WTC11 (cell line): ENCODE results near the gene NKAIN2. TPM values are rescaled to one million over a fixed set of nuclear protein-coding genes. Genes with fewer than 3 reads are reported as not detected.

Experiments
- ATAC-seq: fragments of 200-7000 bp; cut with Tn5 transposase; 2 replicates; pipeline ENCODE4 v1.10.0; 2021; ENCODE audit warnings: mild to moderate bottlenecking, moderate library complexity
- CTCF ChIA-PET: fragments of 300-600 bp; sonication (Branson Sonifier 250); formaldehyde crosslinking; loops from one replicate; lab custom pipeline; 2021; ENCODE audit warnings: antibody characterized with exemption; lab: Charles Lee
- POLR2A ChIA-PET: fragments of 350-600 bp; sonication (Branson Sonifier 250); formaldehyde crosslinking; loops from one replicate; lab custom pipeline; 2021; ENCODE audit warnings: antibody characterized with exemption; lab: Charles Lee
- DNase-seq: peaks from one replicate; pipeline ENCODE4 v3.0.0; 2021; ENCODE audit warnings: low spot score
- H3K27ac Mint-ChIP-seq: 2 replicates; pipeline ENCODE4 v1.8.0; 2021; ENCODE audit warnings: mixed read lengths
- H3K27me3 Mint-ChIP-seq: 2 replicates; pipeline ENCODE4 v1.8.0; 2021; ENCODE audit warnings: low read depth, mild to moderate bottlenecking, moderate library complexity, mixed read lengths
- H3K36me3 Mint-ChIP-seq: 2 replicates; pipeline ENCODE4 v1.8.0; 2021; ENCODE audit warnings: mixed read lengths
- H3K4me1 Mint-ChIP-seq: 2 replicates; pipeline ENCODE4 v1.8.0; 2022; ENCODE audit warnings: mixed read lengths
- H3K4me3 Mint-ChIP-seq: 2 replicates; pipeline ENCODE4 v1.8.0; 2021; ENCODE audit warnings: mild to moderate bottlenecking, moderate library complexity, mixed read lengths
- H3K9me3 Mint-ChIP-seq: 2 replicates; pipeline ENCODE4 v1.8.0; 2021; ENCODE audit warnings: mixed read lengths
- ESRRA ChIP-seq: sonication (generic); formaldehyde crosslinking; IDR thresholded peaks from 2 replicates; pipeline ENCODE4 v1.8.1; 2022; ENCODE audit warnings: mild to moderate bottlenecking, missing genetic modification reagents, borderline replicate concordance
- FOXK1 ChIP-seq: sonication (generic); formaldehyde crosslinking; IDR thresholded peaks from 2 replicates; pipeline ENCODE4 v1.8.0; 2022; ENCODE audit warnings: mild to moderate bottlenecking, moderate library complexity, missing genetic modification reagents
- GRHL2 ChIP-seq: fragments of 250-450 bp; sonication (Bioruptor Pico); IDR thresholded peaks from 2 replicates; pipeline ENCODE4 v1.8.0; 2022; ENCODE audit warnings: mild to moderate bottlenecking, moderate library complexity; ENCODE audit not compliant: insufficient replicate concordance, severe bottlenecking
- GTF2I ChIP-seq: fragments of 250-450 bp; sonication (Bioruptor Pico); conservative IDR thresholded peaks from 2 replicates; pipeline ENCODE4 v1.4.0; 2021; ENCODE audit warnings: mild to moderate bottlenecking
- JUN ChIP-seq: sonication (generic); formaldehyde crosslinking; IDR thresholded peaks from 2 replicates; pipeline ENCODE4 v1.8.0; 2023; ENCODE audit warnings: mild to moderate bottlenecking, missing genetic modification reagents
- NFATC4 ChIP-seq: fragments of 250-450 bp; sonication (Bioruptor Pico); IDR thresholded peaks from 2 replicates; pipeline ENCODE4 v1.9.0; 2021; ENCODE audit warnings: mild to moderate bottlenecking
- NR1H2 ChIP-seq: sonication (generic); formaldehyde crosslinking; IDR thresholded peaks from 2 replicates; pipeline ENCODE4 v1.9.0; 2021; ENCODE audit warnings: mild to moderate bottlenecking, moderate library complexity, missing genetic modification reagents
- OVOL2 ChIP-seq: fragments of 250-450 bp; sonication (Bioruptor Pico); IDR thresholded peaks from 2 replicates; pipeline ENCODE4 v1.9.0; 2021; ENCODE audit warnings: mild to moderate bottlenecking, borderline replicate concordance
- SMAD4 ChIP-seq: sonication (generic); formaldehyde crosslinking; IDR thresholded peaks from 2 replicates; pipeline ENCODE4 v1.8.0; 2022; ENCODE audit warnings: mild to moderate bottlenecking, missing genetic modification reagents
- TP53 ChIP-seq: sonication (generic); formaldehyde crosslinking; IDR thresholded peaks from 2 replicates; pipeline ENCODE4 v1.8.1; 2023; ENCODE audit warnings: mild to moderate bottlenecking, missing genetic modification reagents
- ZNF138 ChIP-seq: sonication (generic); formaldehyde crosslinking; conservative IDR thresholded peaks from 2 replicates; pipeline ENCODE4 v1.8.1; 2022; ENCODE audit warnings: mild to moderate bottlenecking, moderate library complexity, missing genetic modification reagents
- ZNF219 ChIP-seq: sonication (generic); formaldehyde crosslinking; IDR thresholded peaks from 2 replicates; pipeline ENCODE4 v1.8.0; 2023; ENCODE audit warnings: missing genetic modification reagents, mild to moderate bottlenecking, borderline replicate concordance
- ZNF317 ChIP-seq: sonication (generic); formaldehyde crosslinking; IDR thresholded peaks from 2 replicates; pipeline ENCODE4 v1.8.1; 2023; ENCODE audit warnings: low read depth, mild to moderate bottlenecking, moderate library complexity, missing genetic modification reagents, borderline replicate concordance
- total RNA-seq: library from RNA; stranded (reverse); gene quantifications from 3 replicates; pipeline ENCODE4 v1.2.3, GENCODE V29; 2021
- TF ChIP-seq, protein P1 (sequence below): fragments of 200-600 bp; IDR thresholded peaks from 2 replicates; pipeline ENCODE4 v1.8.0; 2022; ENCODE audit warnings: antibody characterized with exemption
- TF ChIP-seq, protein P2 (sequence below): sonication (generic); formaldehyde crosslinking; IDR thresholded peaks from 2 replicates; pipeline ENCODE4 v1.8.1; 2022; ENCODE audit warnings: mild to moderate bottlenecking, moderate library complexity, missing genetic modification reagents
- TF ChIP-seq, protein P3 (sequence below): fragments of 250-450 bp; sonication (Bioruptor Pico); IDR thresholded peaks from 2 replicates; pipeline ENCODE4 v2.1.2; 2022; ENCODE audit warnings: mild to moderate bottlenecking, moderate library complexity
- TF ChIP-seq, protein P4 (sequence below): sonication (generic); formaldehyde crosslinking; IDR thresholded peaks from 2 replicates; pipeline ENCODE4 v1.8.0; 2022; ENCODE audit warnings: mild to moderate bottlenecking, missing genetic modification reagents
- TF ChIP-seq, protein P5 (sequence below): fragments of 250-450 bp; sonication (Bioruptor Pico); conservative IDR thresholded peaks from 2 replicates; pipeline ENCODE4 v1.9.0; 2021; ENCODE audit warnings: mild to moderate bottlenecking
- TF ChIP-seq, protein P6 (sequence below): sonication (generic); formaldehyde crosslinking; IDR thresholded peaks from 2 replicates; pipeline ENCODE4 v1.8.1; 2022; ENCODE audit warnings: low read depth, missing genetic modification reagents, borderline replicate concordance

NKAIN2 gene
- total RNA-seq, 1 experiment from 2014 or later, result 0.33 TPM

DNA sequence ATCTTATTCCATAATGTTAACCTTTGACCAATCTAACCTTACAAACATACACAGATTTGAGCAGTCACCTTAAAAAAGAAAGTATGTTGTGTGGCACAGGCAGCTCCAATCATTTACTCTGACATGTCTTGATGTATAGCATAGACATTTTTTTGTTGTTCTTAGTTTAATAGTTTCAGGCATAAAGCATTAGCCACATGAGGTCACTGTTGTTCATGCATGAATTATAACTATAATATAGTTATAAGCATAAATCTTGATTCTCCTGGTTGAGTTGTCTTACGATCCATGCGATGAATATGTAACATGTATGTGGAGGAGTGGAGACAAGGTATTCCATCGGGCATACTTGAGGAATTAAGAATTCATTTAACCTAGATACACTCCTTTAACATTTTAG, 26.1 kb upstream of the NKAIN2 start:
- Mint-ChIP-seq H3K27me3 (no peaks in the 10 kb centered on the region), H3K36me3 (no peaks in the 10 kb centered on the region), H3K4me1 (no peaks in the 10 kb centered on the region), H3K9me3 (no peaks in the 10 kb centered on the region), H3K4me3 (no peak overlapping the region), H3K27ac (no peak overlapping the region)
- no peak for DNase-seq
- TF ChIP-seq, protein P1, sequence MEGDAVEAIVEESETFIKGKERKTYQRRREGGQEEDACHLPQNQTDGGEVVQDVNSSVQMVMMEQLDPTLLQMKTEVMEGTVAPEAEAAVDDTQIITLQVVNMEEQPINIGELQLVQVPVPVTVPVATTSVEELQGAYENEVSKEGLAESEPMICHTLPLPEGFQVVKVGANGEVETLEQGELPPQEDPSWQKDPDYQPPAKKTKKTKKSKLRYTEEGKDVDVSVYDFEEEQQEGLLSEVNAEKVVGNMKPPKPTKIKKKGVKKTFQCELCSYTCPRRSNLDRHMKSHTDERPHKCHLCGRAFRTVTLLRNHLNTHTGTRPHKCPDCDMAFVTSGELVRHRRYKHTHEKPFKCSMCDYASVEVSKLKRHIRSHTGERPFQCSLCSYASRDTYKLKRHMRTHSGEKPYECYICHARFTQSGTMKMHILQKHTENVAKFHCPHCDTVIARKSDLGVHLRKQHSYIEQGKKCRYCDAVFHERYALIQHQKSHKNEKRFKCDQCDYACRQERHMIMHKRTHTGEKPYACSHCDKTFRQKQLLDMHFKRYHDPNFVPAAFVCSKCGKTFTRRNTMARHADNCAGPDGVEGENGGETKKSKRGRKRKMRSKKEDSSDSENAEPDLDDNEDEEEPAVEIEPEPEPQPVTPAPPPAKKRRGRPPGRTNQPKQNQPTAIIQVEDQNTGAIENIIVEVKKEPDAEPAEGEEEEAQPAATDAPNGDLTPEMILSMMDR, result no peak
- TF ChIP-seq, protein P2, sequence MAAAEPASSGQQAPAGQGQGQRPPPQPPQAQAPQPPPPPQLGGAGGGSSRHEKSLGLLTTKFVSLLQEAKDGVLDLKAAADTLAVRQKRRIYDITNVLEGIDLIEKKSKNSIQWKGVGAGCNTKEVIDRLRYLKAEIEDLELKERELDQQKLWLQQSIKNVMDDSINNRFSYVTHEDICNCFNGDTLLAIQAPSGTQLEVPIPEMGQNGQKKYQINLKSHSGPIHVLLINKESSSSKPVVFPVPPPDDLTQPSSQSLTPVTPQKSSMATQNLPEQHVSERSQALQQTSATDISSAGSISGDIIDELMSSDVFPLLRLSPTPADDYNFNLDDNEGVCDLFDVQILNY (CRISPR knock-in tag), result no peak
- TF ChIP-seq FOXK1 (CRISPR knock-in tag) (no peak), ZNF219 (no peak), OVOL2 (CRISPR knock-in tag) (no peak), ZNF317 (CRISPR knock-in tag) (no peak), ZNF138 (CRISPR knock-in tag) (no peak), GTF2I (CRISPR knock-in tag) (no peak), ESRRA (CRISPR knock-in tag) (no peak)
- TF ChIP-seq, protein P3, sequence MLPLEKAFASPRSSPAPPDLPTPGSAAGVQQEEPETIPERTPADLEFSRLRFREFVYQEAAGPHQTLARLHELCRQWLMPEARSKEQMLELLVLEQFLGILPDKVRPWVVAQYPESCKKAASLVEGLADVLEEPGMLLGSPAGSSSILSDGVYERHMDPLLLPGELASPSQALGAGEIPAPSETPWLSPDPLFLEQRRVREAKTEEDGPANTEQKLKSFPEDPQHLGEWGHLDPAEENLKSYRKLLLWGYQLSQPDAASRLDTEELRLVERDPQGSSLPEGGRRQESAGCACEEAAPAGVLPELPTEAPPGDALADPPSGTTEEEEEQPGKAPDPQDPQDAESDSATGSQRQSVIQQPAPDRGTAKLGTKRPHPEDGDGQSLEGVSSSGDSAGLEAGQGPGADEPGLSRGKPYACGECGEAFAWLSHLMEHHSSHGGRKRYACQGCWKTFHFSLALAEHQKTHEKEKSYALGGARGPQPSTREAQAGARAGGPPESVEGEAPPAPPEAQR (CRISPR knock-in tag), result no peak
- TF ChIP-seq, protein P4, sequence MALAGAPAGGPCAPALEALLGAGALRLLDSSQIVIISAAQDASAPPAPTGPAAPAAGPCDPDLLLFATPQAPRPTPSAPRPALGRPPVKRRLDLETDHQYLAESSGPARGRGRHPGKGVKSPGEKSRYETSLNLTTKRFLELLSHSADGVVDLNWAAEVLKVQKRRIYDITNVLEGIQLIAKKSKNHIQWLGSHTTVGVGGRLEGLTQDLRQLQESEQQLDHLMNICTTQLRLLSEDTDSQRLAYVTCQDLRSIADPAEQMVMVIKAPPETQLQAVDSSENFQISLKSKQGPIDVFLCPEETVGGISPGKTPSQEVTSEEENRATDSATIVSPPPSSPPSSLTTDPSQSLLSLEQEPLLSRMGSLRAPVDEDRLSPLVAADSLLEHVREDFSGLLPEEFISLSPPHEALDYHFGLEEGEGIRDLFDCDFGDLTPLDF, result no peak
- ATAC-seq, result no peak
- CTCF ChIA-PET, result interaction anchor here (2.0 kb wide), 1 partner anchor 25 kb away, joined by 13 read pairs; no protein-coding TSS in a partner anchor
- POLR2A ChIA-PET, result no interaction called here

DNA sequence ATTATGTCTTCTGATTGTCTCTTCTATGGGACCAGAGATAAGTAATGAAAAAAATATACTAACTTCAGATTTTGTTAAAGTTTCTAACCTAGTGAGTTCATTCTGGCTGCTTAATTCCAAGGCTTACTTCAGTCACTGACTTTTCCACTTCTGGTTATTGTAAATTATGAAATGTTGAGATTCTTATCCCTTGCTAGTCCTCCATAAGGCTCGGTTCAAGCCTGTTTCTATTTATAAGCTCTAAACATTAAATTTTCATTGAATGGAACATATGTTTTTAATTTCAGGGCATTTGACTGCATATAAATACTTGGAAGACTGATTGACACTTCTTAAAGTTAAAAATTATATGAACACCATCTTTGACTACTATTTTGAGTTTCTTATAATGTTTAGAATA, 23.6 kb upstream of the NKAIN2 start:
- DNase-seq, result no peak
- H3K27ac Mint-ChIP-seq, result no peak overlapping the region
- TF ChIP-seq NFATC4 (no peak), NR1H2 (CRISPR knock-in tag) (no peak), TP53 (CRISPR knock-in tag) (no peak), GRHL2 (CRISPR knock-in tag) (no peak), SMAD4 (no peak)
- TF ChIP-seq, protein P1, result no peak
- TF ChIP-seq, all 79 proteins: peak for 0
- Mint-ChIP-seq H3K36me3 (no peaks in the 10 kb centered on the region), H3K4me3 (no peak overlapping the region), H3K4me1 (no peaks in the 10 kb centered on the region), H3K27me3 (no peaks in the 10 kb centered on the region), H3K9me3 (no peaks in the 10 kb centered on the region)
- ChIA-PET CTCF (no interaction called here), POLR2A (no interaction called here)
- no peak for ATAC-seq

DNA sequence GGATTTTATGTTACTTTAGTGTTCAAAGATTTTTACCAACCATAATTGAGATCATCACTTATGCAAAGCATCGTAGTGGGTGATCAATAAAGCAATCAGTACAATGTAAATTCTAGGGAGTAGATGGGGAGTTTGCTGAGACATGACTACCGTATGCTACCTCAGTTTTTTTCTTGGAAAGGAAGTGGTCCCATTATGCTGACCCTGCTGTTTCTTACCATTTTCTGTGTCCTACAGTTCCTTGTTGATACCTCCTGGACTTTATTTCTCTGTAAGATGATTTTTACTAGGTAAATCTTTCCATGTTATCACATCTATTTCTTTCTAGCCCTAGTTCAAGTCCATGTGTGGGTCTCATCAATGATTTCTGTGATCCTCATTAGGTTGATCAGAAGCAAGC, 19.3 kb upstream of the NKAIN2 start:
- Mint-ChIP-seq H3K27me3 (no peaks in the 10 kb centered on the region), H3K9me3 (no peaks in the 10 kb centered on the region), H3K4me3 (no peak overlapping the region), H3K36me3 (no peaks in the 10 kb centered on the region), H3K4me1 (peaks cover 2% of the 10 kb centered on the region), H3K27ac (no peak overlapping the region)
- ATAC-seq (no peak), DNase-seq (no peak)
- CTCF ChIA-PET, result no interaction called here
- POLR2A ChIA-PET, result no interaction called here
- TF ChIP-seq, protein P5, sequence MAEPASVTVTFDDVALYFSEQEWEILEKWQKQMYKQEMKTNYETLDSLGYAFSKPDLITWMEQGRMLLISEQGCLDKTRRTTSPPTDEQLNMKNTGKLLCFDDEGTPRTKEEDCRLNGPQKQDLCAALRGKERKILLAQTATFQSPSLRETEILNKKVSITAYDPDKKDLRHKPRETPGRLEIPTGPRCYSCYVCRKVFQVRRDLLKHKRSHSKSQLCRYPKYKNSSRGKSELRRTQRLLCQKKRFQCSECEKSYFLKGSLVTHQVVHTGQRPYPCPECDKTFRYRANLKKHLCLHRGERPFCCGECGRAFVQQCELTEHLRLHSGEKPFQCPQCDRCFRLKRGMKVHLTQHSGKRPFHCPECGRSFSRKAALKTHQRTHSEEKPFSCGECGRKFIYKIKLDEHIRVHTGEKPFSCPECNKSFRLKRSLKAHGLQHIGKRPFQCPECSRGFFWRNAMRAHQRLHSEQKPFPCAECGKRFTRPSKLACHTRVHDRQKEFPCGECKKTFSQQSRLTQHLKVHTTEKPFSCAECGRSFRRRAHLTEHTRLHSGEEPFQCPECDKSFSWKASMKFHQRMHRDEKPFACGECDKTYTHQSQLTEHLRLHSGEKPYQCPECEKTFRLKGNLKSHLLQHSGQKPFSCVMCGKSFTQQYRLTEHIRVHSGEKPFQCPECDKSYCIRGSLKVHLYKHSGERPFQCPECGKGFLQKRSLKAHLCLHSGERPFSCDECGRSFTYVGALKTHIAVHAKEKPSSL (CRISPR knock-in tag), result no peak
- TF ChIP-seq, protein P6, sequence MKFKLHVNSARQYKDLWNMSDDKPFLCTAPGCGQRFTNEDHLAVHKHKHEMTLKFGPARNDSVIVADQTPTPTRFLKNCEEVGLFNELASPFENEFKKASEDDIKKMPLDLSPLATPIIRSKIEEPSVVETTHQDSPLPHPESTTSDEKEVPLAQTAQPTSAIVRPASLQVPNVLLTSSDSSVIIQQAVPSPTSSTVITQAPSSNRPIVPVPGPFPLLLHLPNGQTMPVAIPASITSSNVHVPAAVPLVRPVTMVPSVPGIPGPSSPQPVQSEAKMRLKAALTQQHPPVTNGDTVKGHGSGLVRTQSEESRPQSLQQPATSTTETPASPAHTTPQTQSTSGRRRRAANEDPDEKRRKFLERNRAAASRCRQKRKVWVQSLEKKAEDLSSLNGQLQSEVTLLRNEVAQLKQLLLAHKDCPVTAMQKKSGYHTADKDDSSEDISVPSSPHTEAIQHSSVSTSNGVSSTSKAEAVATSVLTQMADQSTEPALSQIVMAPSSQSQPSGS (CRISPR knock-in tag), result no peak
- TF ChIP-seq JUN (CRISPR knock-in tag), result no peak
